Effector memory CD4-positive, alpha-beta T cell (primary cell): ENCODE measurements around the gene PDCD2L.
"Not testable (repeated sequence)": the region's sequence is repeated elsewhere in the genome, so short reads cannot be mapped to it uniquely, and the experiment has no call there.

Experiments
- DNase-seq, 3 donors: peaks; one replicate each; pipeline ENCODE4 v3.0.0-alpha.2; 2020
- H3K27ac ChIP-seq: 2 replicates; pipeline ENCODE4 v1.7.0; 2013; ENCODE audit warnings: mild to moderate bottlenecking, low read length, moderate library complexity; ENCODE audit not compliant: insufficient read depth, poor library complexity, severe bottlenecking
- H3K27me3 ChIP-seq: replicated peaks from 2 replicates; pipeline ENCODE4 v1.7.0; 2013; ENCODE audit warnings: mild to moderate bottlenecking, low read length; ENCODE audit not compliant: insufficient read depth, control insufficient read depth, poor library complexity, severe bottlenecking
- H3K36me3 ChIP-seq: 2 replicates; pipeline ENCODE4 v1.7.0; 2013; ENCODE audit warnings: mild to moderate bottlenecking, low read length, moderate library complexity; ENCODE audit not compliant: control insufficient read depth, insufficient read depth
- H3K4me1 ChIP-seq: 2 replicates; pipeline ENCODE4 v1.7.0; 2013; ENCODE audit warnings: low read length, mild to moderate bottlenecking; ENCODE audit not compliant: control insufficient read depth, insufficient read depth, poor library complexity, severe bottlenecking
- H3K4me3 ChIP-seq: 2 replicates; pipeline ENCODE4 v1.7.0; 2013; ENCODE audit warnings: low read length, low read depth, mild to moderate bottlenecking; ENCODE audit not compliant: insufficient read depth, poor library complexity, severe bottlenecking
- H3K9me3 ChIP-seq: 2 replicates; pipeline ENCODE4 v1.7.0; 2013; ENCODE audit warnings: mild to moderate bottlenecking, low read length, moderate library complexity; ENCODE audit not compliant: control insufficient read depth

Gene PDCD2L

DNA sequence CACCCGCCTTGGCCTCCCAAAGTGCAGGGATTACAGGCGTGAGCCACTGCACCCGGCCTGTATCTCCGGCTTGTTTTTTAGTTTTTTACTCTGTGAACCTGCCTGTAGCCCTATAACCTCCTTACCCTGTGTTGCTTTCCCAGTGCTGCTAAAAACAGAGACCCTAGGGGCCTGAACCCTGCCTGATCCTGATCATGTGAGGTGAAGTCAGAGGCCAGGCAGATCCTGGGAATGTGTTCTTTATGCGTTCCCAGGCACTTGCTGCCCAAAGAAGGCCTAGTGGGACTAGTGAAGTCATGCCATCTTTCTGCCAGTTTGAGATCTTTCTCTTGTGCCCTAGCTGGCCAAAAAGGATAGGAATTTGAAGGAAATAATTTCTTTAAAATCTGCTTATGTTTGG lies 28.6 kb downstream of the PDCD2L start:
- no peaks in the 10 kb centered on the region for H3K9me3 ChIP-seq
- H3K4me1 ChIP-seq, result peaks cover 13% of the 10 kb centered on the region
- no peak overlapping the region for H3K4me3 ChIP-seq
- no peak for DNase-seq
- H3K27me3 ChIP-seq, result no peaks in the 10 kb centered on the region
- no peak overlapping the region for H3K27ac ChIP-seq
- peaks cover 35% of the 10 kb centered on the region for H3K36me3 ChIP-seq

DNA sequence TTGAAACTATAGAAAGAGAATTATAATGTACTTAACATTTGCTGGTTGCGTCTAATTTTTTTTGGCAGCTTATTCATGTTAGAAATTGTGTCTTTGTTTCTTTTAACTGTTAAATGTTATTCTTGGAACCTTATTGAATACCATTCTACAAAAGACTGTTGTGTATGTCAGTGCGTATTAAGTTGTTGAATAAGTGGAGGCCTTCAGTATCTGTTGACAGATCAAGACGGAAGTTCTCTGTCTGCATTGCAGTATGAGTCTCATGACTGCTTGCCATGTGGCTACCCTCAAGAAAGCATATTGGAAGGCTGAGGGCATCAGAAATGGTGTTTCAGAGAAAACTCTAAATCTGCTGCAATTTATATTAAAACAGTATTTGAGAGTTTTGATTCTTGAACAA lies 32.5 kb downstream of the PDCD2L start:
- no peak overlapping the region for H3K27ac ChIP-seq
- no peak for DNase-seq

DNA sequence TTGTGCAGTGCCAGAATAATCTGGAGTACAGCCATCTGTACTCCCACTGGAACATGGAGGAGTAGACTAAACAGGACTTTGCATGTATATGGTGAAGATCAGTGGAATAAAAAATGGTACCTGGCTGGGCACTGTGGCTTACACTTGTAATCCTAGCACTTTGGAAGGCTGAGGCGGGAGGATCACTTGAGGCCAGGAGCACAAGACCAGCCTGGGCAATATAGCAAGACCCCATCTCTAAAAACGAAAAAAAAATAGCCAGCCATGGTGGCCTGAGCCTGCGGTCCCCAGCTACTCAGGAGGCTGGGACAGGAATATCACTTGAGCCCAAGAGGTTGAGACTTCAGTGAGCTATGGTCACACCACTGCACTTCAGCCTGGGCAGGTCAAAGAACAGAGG lies 44.0 kb downstream of the PDCD2L start:
- H3K27ac ChIP-seq, result no peak overlapping the region
- H3K27me3 ChIP-seq, result no peaks in the 10 kb centered on the region
- no peak overlapping the region for H3K4me3 ChIP-seq
- H3K36me3 ChIP-seq, result peaks cover 82% of the 10 kb centered on the region
- H3K4me1 ChIP-seq, result no peaks in the 10 kb centered on the region
- H3K9me3 ChIP-seq, result no peaks in the 10 kb centered on the region
- no peak for DNase-seq

More for the DNA sequence above, 32.5 kb downstream of the PDCD2L start:
- no peak overlapping the region for H3K4me3 ChIP-seq
- H3K36me3 ChIP-seq, result peaks cover 51% of the 10 kb centered on the region
- H3K9me3 ChIP-seq, result no peaks in the 10 kb centered on the region
- no peaks in the 10 kb centered on the region for H3K27me3 ChIP-seq
- no peaks in the 10 kb centered on the region for H3K4me1 ChIP-seq

- Histone ChIP-seq H3K27me3 (no peaks in the 10 kb centered on the region), H3K36me3 (peaks cover 73% of the 10 kb centered on the region), H3K4me3 (no peak overlapping the region), H3K9me3 (no peaks in the 10 kb centered on the region), H3K27ac (no peak overlapping the region), H3K4me1 (no peaks in the 10 kb centered on the region)
- DNase-seq, result no peak
These were observed 48.5 kb downstream of the PDCD2L start for GRCh38 chr19:34452723-34453122.

- Histone ChIP-seq H3K27me3 (no peaks in the 10 kb centered on the region), H3K4me1 (no peaks in the 10 kb centered on the region), H3K27ac (no peak overlapping the region), H3K36me3 (peaks cover 71% of the 10 kb centered on the region), H3K4me3 (no peak overlapping the region), H3K9me3 (no peaks in the 10 kb centered on the region)
- DNase-seq, result no peak
These were observed 49.9 kb downstream of the PDCD2L start for GRCh38 chr19:34454091-34454490.

DNA sequence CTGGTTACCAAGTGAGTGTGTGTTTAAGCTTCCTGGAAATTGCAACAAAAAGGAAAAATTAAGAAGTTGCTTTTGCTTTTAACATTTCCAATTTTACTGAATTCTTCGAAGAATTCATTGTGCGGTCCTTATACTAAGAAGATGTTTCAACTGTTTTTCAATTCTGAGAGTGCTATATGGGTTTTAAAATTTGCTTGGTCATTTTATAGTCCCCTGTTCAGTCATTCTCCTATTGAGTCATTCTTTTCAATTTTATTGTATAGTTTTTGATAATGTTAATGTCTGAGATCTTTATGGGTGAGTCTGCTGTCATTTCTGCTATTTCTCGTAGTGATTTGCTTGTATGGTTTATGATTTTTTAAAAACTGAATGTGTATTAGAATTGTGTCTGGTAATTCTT lies 50.5 kb downstream of the PDCD2L start:
- H3K4me3 ChIP-seq, result no peak overlapping the region
- no peaks in the 10 kb centered on the region for H3K4me1 ChIP-seq
- no peaks in the 10 kb centered on the region for H3K27me3 ChIP-seq
- no peaks in the 10 kb centered on the region for H3K9me3 ChIP-seq
- H3K36me3 ChIP-seq, result peaks cover 74% of the 10 kb centered on the region
- H3K27ac ChIP-seq, result no peak overlapping the region
- DNase-seq, result no peak

- peaks cover 73% of the 10 kb centered on the region for H3K36me3 ChIP-seq
- DNase-seq, H3K9me3 ChIP-seq, H3K27ac ChIP-seq, H3K4me1 ChIP-seq, H3K4me3 ChIP-seq, H3K27me3 ChIP-seq: not testable (repeated sequence)
These were observed 51.7 kb downstream of the PDCD2L start for GRCh38 chr19:34455783-34456480.

DNA sequence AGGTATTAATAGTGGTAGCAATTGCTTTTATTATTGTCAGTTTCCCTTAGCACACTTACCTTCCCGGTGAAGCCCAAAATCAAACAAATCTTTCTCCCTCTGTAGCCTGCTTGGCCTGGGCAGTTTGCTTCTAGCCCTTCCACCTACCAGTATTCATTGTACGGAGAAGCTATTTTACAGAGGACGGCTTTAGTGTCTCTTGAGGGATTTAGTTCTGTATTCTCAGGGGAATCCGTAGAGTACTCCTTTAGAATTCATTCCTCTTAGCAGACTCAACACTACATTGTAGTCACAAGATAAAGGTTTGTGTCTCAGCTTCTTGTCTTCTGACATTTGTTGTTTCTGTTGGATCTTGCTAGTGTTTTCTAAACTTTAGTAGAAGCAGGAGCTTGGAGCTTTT lies 53.2 kb downstream of the PDCD2L start:
- no peaks in the 10 kb centered on the region for H3K4me1 ChIP-seq
- no peak overlapping the region for H3K4me3 ChIP-seq
- H3K36me3 ChIP-seq, result peaks cover 77% of the 10 kb centered on the region
- H3K27me3 ChIP-seq, result no peaks in the 10 kb centered on the region
- no peak overlapping the region for H3K27ac ChIP-seq
- no peaks in the 10 kb centered on the region for H3K9me3 ChIP-seq
- no peak for DNase-seq

GRCh38 chr19:34458677-34459076 lies 54.5 kb downstream of the PDCD2L start:
- Histone ChIP-seq H3K9me3 (no peaks in the 10 kb centered on the region), H3K4me3 (no peak overlapping the region), H3K36me3 (peaks cover 77% of the 10 kb centered on the region), H3K27ac (no peak overlapping the region), H3K4me1 (no peaks in the 10 kb centered on the region), H3K27me3 (no peaks in the 10 kb centered on the region)
- no peak for DNase-seq

DNA sequence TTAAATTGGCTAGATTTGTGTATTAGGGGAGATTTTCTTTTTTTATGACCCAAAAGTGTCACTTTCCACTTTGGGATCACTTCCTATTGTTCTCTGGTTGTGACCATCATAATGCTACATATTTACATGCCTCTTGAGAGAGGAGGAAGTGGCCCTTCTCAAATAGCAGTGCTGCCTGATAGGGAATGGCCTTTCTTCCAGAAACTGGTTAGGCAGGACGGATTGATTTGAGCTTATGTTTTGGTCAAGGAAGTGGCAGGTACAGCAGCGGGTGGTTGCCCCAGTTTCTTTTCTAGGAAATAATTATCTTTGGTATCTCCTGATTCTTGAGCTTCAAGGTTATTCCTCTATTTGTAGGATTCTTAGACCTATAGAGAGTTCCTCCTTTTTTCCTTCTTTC lies 55.4 kb downstream of the PDCD2L start:
- Histone ChIP-seq H3K4me3 (no peak overlapping the region), H3K36me3 (peaks cover 77% of the 10 kb centered on the region)

More for the DNA sequence above, 55.4 kb downstream of the PDCD2L start:
- no peak for DNase-seq
- H3K27me3 ChIP-seq, result no peaks in the 10 kb centered on the region
- no peaks in the 10 kb centered on the region for H3K4me1 ChIP-seq
- no peak overlapping the region for H3K27ac ChIP-seq
- H3K9me3 ChIP-seq, result no peaks in the 10 kb centered on the region
